ENCODE measurements around the gene RPL27A.

RPL27A gene

DNA sequence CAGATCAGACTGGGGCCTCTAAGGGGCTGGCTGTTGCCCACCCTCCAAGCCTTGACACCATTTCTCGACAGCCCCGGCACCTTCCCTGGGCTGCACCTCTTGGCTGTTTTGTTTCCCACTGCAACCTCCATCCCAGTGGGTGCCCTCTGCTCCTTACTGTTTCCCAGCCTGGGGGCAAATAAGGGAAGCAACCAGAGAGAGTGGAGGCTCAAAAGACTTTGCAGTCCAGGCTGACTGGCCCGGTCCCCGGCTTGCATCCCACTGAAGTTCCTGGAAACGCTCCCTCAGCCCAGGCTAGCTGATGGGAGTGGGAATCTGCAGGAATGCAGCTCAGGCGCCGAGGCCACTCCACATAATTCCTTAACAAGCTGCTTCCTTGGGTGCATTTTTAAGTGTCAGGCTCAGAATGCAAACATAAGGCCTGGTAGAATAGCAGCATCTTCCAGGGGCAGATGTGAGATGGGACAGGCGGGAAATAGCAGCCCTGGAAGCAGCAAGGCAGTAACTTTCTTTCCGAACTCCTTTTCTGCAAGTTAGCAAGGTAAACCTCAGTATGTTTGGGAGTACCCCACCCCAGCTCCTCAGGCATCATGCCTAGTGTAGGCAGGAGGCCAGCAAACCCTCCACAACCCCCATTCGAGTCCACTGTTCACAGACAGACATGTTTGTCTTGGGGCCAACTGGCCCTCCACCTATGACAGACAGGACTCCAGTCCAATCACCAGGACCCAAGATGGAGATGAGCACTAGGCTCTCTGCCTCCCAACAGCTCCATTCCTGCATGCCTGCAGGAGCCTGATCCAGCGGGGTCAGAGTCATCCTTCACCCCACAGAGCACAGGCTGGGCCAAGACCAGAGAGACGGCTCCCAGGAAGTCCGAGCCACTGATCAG lies 39.3 kb downstream of the RPL27A start:
- DNase-seq (ENCODE audit: low spot score): no peak

- no peak for DNase-seq (ENCODE audit: low spot score)
Measured at GRCh38 chr11:8722809-8723208, 40.2 kb downstream of the RPL27A start.

GRCh38 chr11:8723711-8724110 lies 41.1 kb downstream of the RPL27A start:
- peak; percentile 66 for DNase-seq (ENCODE audit: low spot score)

GRCh38 chr11:8724682-8725081 lies 42.1 kb downstream of the RPL27A start:
- DNase-seq (ENCODE audit: low spot score): no peak

DNA sequence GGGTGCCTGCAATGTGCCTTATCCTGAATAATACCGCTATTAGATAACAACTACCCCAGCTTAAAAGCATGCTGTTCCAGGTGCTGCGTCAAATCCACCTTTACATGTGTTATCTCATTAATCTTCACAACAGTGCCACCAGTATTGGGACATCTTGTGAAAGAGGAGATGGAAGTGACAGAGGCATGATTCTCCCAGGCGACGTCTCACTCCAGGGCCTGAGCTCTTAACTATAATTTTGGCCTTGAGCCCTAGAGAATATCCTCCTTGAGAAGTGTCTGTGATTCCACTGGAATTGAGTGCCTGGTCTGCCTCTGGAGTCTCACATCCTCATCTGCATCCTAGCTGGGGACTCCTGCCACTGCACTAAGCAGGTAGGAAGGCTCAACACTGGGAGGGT lies 43.8 kb downstream of the RPL27A start:
- DNase-seq (ENCODE audit: low spot score): no peak

GRCh38 chr11:8728563-8728962 lies 46.0 kb downstream of the RPL27A start:
- DNase-seq (ENCODE audit: low spot score): no peak

DNA sequence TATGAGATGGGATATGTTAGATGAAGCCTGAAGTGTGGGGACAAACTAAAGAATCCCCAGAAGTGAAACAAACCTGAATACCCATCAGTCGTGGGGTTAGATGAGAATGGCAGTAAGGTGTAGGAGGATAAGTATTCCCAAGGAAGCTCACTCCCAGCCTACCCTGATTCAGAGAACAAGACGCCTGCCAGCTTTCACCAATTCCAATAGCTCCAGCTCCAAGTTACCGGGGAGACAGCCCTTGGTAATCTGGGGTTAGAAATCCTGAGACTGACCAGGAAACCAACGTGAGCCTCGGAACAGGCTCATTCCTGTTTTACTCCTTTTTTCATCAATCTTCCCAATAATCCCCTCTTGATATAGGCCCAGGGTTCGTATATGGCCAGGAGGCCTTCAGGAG lies 46.5 kb downstream of the RPL27A start:
- no peak for DNase-seq (ENCODE audit: low spot score)

- no peak for DNase-seq (ENCODE audit: low spot score)
Measured at GRCh38 chr11:8729837-8730696, 47.5 kb downstream of the RPL27A start.

GRCh38 chr11:8730697-8731020 lies 48.1 kb downstream of the RPL27A start:
- no peak for DNase-seq (ENCODE audit: low spot score)

DNA sequence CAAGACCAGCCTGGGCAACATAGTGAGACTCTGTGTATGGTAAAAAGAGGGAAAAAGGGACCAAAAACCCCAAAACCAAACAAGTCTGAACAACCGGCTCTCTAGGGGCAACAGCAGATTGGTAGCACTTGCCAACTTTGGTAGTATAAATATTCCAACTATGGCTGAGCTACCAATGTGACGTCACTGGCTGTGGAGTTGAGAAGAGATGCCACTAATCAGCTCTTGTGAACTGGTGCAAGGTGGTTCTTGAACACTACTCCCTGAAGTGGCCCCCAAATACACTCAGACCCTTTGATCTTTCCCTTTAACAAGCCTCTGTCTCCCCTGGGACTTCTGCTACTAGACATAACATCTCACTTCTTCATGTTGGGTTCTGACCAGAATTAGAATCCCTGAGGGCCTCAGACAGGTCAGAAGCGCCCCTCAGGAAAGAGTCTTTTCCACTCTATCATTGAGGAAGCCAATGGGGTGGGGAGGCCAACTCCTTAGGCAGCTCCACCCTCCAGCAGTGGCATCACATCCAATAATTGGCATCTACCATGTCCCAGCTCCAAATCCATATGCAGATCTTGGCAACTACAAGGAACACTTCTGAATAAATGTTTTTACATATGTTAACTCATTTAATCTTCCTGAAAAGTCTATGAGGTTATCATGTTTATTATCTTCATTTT lies 49.2 kb downstream of the RPL27A start:
- no peak for DNase-seq (ENCODE audit: low spot score)

DNA sequence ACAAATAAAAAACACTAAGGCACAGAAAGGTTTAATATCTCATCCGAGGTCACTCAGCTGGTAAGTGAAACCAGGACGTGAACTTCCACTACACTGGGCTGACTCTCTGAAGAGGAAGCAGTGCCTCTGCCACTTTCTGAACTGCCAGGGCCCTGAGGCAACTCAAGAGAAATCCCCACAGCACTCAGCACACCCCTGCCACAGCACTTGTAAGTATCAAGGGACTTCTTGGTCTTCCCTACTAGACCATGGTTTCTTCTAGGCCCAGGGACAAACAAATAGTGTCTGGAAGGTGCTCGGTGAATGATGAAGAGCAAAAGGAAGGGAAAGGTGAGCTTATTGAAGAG lies 49.7 kb downstream of the RPL27A start:
- no peak for DNase-seq (ENCODE audit: low spot score)

DNA sequence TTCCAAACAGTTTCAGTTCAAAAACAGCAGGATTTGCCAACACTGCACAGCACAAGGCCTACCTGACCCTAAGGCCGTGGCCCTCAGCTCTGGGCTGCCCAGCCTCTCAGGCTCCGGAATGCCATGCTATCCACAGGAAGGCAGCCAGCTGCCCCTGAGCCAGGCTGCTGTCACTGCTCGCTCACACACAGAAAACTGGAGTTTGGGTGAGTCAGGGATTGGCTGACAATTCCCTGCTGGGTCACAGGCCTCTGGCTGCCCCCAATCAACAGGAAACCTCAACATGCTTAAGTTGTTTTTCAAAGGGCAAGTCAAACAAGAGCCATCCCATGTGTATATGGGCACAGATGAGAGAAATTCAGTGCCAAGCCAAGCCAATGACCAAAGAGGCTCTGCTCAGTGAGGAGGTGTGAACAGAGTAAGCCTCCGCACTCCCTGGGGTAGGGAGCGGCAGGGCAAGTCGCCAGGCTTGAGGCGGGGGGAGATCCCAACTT lies 50.2 kb downstream of the RPL27A start:
- DNase-seq (ENCODE audit: low spot score): no peak

DNA sequence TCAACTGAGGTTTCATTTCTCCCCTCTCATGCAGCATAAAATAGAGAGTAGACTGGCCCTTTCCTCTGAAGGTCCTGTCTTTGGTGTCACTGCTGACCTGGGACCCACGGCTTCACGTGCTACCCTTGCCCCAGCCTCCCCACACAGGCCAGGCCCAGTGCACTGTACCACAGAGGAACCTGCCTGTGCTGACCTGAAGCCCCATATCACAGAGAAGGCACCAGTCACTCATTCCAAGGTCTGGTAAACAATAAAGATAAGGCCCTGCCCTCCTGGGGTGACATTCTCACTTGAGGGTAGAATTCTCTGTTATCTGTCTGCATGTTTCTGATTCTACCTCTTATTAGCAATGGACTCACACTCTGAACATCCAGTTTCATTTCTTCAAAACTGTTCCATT lies 51.3 kb downstream of the RPL27A start:
- no peak for DNase-seq (ENCODE audit: low spot score)

GRCh38 chr11:8735094-8735493 lies 52.5 kb downstream of the RPL27A start:
- DNase-seq (ENCODE audit: low spot score): no peak

GRCh38 chr11:8739309-8739793 lies 56.8 kb downstream of the RPL27A start:
- DNase-seq (ENCODE audit: low spot score): no peak
